Caco-2 (cell line): ENCODE data around the gene USP20. TPM values are rescaled to one million over a fixed set of nuclear protein-coding genes. Genes with fewer than 3 reads are reported as not detected.

Source experiments
- BruUV-seq: library from RNA; stranded (reverse); fragments of 400-500 nt; replicated peaks from 2 replicates; lab custom pipeline; 2021; lab: Mats Ljungman, UMichigan
- CTCF ChIA-PET: fragments of 300-600 bp; sonication (Branson Sonifier 250); formaldehyde crosslinking; loops from one replicate; lab custom pipeline; 2022; ENCODE audit warnings: antibody characterized with exemption; lab: Charles Lee
- POLR2A ChIA-PET: fragments of 300-600 bp; sonication (Branson Sonifier 250); formaldehyde crosslinking; loops from one replicate; lab custom pipeline; 2022; ENCODE audit warnings: antibody characterized with exemption; lab: Charles Lee
- DNase-seq, 2 experiments: peaks; one replicate each; pipeline versions ENCODE4 v3.0.0 to v3.0.0-alpha.2; 2020 to 2022
- H3K27me3 ChIP-seq: replicated peaks from 2 replicates; pipeline ENCODE4 v1.6.0; 2011; ENCODE audit warnings: low read length; ENCODE audit not compliant: control insufficient read depth, insufficient read depth
- H3K36me3 ChIP-seq: 2 replicates; pipeline ENCODE4 v1.5.1; 2011; ENCODE audit warnings: low read length; ENCODE audit not compliant: control insufficient read depth, insufficient read depth
- H3K4me1 ChIP-seq: fragments of 250-450 bp; sonication (Bioruptor Pico); 2 replicates; pipeline ENCODE4 v1.5.1; 2020; ENCODE audit warnings: mild to moderate bottlenecking
- H3K4me3 ChIP-seq: 2 replicates; pipeline ENCODE4 v1.5.1; 2011; ENCODE audit warnings: low read depth, mild to moderate bottlenecking, control low read depth, low read length
- H3K9me3 ChIP-seq: fragments of 250-450 bp; sonication (Bioruptor Pico); 2 replicates; pipeline ENCODE4 v1.5.1; 2020; ENCODE audit warnings: mild to moderate bottlenecking, moderate library complexity
- H3K27ac Mint-ChIP-seq: one replicate; pipeline ENCODE4 v1.8.0; 2022; ENCODE audit warnings: mixed read lengths; ENCODE audit not compliant: unreplicated experiment
- H3K27me3 Mint-ChIP-seq: one replicate; pipeline ENCODE4 v1.8.0; 2022; ENCODE audit warnings: mixed read lengths; ENCODE audit not compliant: insufficient read depth, unreplicated experiment
- H3K36me3 Mint-ChIP-seq: one replicate; pipeline ENCODE4 v1.8.0; 2022; ENCODE audit warnings: mild to moderate bottlenecking, mixed read lengths; ENCODE audit not compliant: insufficient read depth, unreplicated experiment
- H3K4me1 Mint-ChIP-seq: one replicate; pipeline ENCODE4 v1.8.0; 2022; ENCODE audit warnings: low read depth, mixed read lengths; ENCODE audit not compliant: unreplicated experiment
- H3K4me3 Mint-ChIP-seq: one replicate; pipeline ENCODE4 v1.8.0; 2022; ENCODE audit warnings: mild to moderate bottlenecking, moderate library complexity, mixed read lengths; ENCODE audit not compliant: unreplicated experiment
- H3K9me3 Mint-ChIP-seq: one replicate; pipeline ENCODE4 v1.8.0; 2022; ENCODE audit warnings: mixed read lengths; ENCODE audit not compliant: unreplicated experiment
- intact Hi-C: fragments of 100-400 bp; cut with micrococcal nuclease; formaldehyde crosslinking; loops from one replicate; pipeline ENCODE4 v1.10.0; 2022; ENCODE audit not compliant: unreplicated experiment
- total RNA-seq: library from RNA; stranded (reverse); gene quantifications from 2 replicates; pipeline ENCODE4 v1.2.3, GENCODE V29; 2022
- TF ChIP-seq, protein P1 (sequence below), 2 experiments: fragments of 200-600 bp in 1 of 2; IDR thresholded peaks; 1 replicate in 1 of 2; 2 replicates in 1 of 2; pipeline versions ENCODE4 v1.5.1 to v1.8.0; 2011 to 2022; ENCODE audit warnings: antibody characterized with exemption in 1 of 2, control low read depth in 1 of 2, inconsistent platforms in 1 of 2, low read depth in 1 of 2, low read length in 1 of 2, mild to moderate bottlenecking in 1 of 2, moderate library complexity in 1 of 2; ENCODE audit not compliant: insufficient read depth in 1 of 2, severe bottlenecking in 1 of 2, unreplicated experiment in 1 of 2

USP20 gene
- total RNA-seq, 1 experiment from 2014 or later: 13.9 TPM

DNA sequence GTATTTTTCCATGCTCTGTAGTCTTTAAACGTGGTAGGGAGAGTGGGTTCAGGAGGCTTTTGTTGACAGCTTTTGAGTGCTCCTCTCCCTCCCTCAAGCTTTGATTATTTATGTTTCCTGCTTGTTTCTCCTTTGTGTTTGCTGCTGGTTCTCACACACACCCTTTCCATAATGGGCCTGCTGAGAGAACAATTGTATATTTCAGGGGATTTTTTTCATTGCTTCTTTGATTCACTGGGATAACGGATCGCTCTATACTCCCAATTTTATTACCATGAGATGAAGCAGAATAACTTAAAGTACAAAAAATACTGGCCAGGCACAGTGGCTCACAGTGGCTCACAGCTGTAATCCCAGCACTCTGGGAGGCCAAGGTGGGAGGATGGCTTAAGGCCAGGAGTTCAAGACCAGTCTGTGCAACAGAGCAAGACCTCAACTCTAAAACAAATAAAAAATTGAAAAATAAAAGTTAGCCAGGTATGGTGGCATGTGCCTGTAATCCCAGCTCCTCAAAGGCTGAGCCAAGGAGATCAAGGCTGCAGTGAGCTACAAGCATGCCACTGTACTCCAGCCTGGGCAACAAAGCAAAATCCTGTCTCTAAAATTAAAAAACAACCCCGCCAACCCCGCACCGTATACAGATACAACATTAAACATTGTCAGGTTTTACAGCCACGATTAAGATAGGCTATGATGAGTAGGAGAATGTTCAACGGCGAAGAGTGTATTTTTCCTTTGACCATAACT, 66.9 kb downstream of the USP20 start:
- ChIA-PET POLR2A (no interaction called here), CTCF (no interaction called here)
- no TSS peak for BruUV-seq
- DNase-seq: no peak
- H3K4me3 Mint-ChIP-seq: no peak overlapping the region
- H3K27me3 ChIP-seq: no peaks in the 10 kb centered on the region
- H3K36me3 ChIP-seq: no peaks in the 10 kb centered on the region
- H3K4me1 ChIP-seq: no peaks in the 10 kb centered on the region
- H3K27me3 Mint-ChIP-seq: no peaks in the 10 kb centered on the region
- TF ChIP-seq, protein P1, sequence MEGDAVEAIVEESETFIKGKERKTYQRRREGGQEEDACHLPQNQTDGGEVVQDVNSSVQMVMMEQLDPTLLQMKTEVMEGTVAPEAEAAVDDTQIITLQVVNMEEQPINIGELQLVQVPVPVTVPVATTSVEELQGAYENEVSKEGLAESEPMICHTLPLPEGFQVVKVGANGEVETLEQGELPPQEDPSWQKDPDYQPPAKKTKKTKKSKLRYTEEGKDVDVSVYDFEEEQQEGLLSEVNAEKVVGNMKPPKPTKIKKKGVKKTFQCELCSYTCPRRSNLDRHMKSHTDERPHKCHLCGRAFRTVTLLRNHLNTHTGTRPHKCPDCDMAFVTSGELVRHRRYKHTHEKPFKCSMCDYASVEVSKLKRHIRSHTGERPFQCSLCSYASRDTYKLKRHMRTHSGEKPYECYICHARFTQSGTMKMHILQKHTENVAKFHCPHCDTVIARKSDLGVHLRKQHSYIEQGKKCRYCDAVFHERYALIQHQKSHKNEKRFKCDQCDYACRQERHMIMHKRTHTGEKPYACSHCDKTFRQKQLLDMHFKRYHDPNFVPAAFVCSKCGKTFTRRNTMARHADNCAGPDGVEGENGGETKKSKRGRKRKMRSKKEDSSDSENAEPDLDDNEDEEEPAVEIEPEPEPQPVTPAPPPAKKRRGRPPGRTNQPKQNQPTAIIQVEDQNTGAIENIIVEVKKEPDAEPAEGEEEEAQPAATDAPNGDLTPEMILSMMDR (IDR thresholded peaks at IDR 0.05; ENCODE audit: insufficient read depth in 1 of 2, low read depth in 1 of 2, low read length in 1 of 2, severe bottlenecking in 1 of 2, unreplicated experiment in 1 of 2): no peak
- peaks cover 5% of the 10 kb centered on the region for H3K36me3 Mint-ChIP-seq
- no peaks in the 10 kb centered on the region for H3K4me1 Mint-ChIP-seq
- intact Hi-C loops: no loop called here
- H3K4me3 ChIP-seq: no peak overlapping the region
- no peak overlapping the region for H3K27ac Mint-ChIP-seq
- no peaks in the 10 kb centered on the region for H3K9me3 Mint-ChIP-seq
- H3K9me3 ChIP-seq: no peaks in the 10 kb centered on the region

DNA sequence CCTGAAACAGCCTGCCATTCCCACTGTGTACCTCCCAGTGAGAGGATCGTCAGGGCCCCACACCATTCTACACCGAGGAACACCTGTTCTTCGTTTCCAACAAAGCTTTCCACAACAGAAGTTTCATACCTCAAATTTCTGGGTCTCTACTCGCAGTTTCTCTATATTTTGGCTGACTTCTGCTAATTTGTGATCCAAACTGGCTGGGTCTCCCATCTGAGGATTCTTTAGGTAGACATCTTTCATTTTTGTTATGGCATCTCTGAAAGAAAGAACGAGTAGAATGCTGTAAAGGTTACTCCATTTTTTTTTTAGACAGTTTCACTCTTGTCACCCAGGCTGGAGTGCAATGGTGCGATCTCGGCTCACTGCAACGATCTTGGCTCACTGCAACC, 67.5 kb downstream of the USP20 start:
- CTCF ChIA-PET: no interaction called here
- H3K27me3 Mint-ChIP-seq: no peaks in the 10 kb centered on the region
- Histone ChIP-seq H3K27me3 (no peaks in the 10 kb centered on the region), H3K4me3 (no peak overlapping the region), H3K4me1 (no peaks in the 10 kb centered on the region), H3K9me3 (no peaks in the 10 kb centered on the region), H3K36me3 (no peaks in the 10 kb centered on the region)
- BruUV-seq: no TSS peak
- DNase-seq: no peak
- H3K4me1 Mint-ChIP-seq: no peaks in the 10 kb centered on the region
- H3K4me3 Mint-ChIP-seq: no peak overlapping the region
- TF ChIP-seq, protein P1 (IDR thresholded peaks at IDR 0.05; ENCODE audit: insufficient read depth in 1 of 2, low read depth in 1 of 2, low read length in 1 of 2, severe bottlenecking in 1 of 2, unreplicated experiment in 1 of 2): no peak
- peaks cover 6% of the 10 kb centered on the region for H3K36me3 Mint-ChIP-seq
- POLR2A ChIA-PET: no interaction called here
- no peaks in the 10 kb centered on the region for H3K9me3 Mint-ChIP-seq
- H3K27ac Mint-ChIP-seq: no peak overlapping the region
- intact Hi-C loops: no loop called here

DNA sequence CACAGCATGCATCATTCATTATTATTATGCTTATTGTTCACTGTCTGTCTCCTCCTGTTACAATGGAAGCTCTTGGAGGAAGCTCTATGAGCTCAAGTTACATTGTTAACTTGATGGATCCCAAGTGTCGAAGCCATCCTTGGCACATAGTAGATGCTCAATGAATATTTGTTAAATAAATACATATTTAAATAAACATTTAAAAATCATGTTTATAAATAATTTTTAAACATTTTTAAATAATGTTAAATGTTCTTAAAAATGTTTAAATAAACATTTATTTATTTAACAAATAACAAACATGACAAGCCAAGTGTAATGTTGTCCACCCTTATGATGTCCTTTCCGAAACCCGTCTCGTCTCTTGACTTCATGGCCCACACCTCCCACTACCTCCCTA, 69.5 kb downstream of the USP20 start:
- no peak for DNase-seq
- Mint-ChIP-seq H3K36me3 (peaks cover 6% of the 10 kb centered on the region), H3K9me3 (no peaks in the 10 kb centered on the region), H3K27me3 (no peaks in the 10 kb centered on the region), H3K27ac (no peak overlapping the region), H3K4me3 (no peak overlapping the region), H3K4me1 (no peaks in the 10 kb centered on the region)
- no TSS peak for BruUV-seq
- intact Hi-C loops: no loop called here
- H3K27me3 ChIP-seq: no peaks in the 10 kb centered on the region
- no peaks in the 10 kb centered on the region for H3K36me3 ChIP-seq
- no peaks in the 10 kb centered on the region for H3K4me1 ChIP-seq
- ChIA-PET CTCF (no interaction called here), POLR2A (no interaction called here)
- no peak overlapping the region for H3K4me3 ChIP-seq
- TF ChIP-seq, protein P1 (IDR thresholded peaks at IDR 0.05; ENCODE audit: insufficient read depth in 1 of 2, low read depth in 1 of 2, low read length in 1 of 2, severe bottlenecking in 1 of 2, unreplicated experiment in 1 of 2): no peak
- H3K9me3 ChIP-seq: no peaks in the 10 kb centered on the region
